HCT116 (cell line): ENCODE measurements around the gene GJD2. TPM values are rescaled to one million over a fixed set of nuclear protein-coding genes. Genes with fewer than 3 reads are reported as not detected.

Source experiments
- ATAC-seq: fragments of 200-7000 bp; cut with Tn5 transposase; 2 replicates; pipeline ENCODE4 v1.9.1; 2020; ENCODE audit warnings: mild to moderate bottlenecking, moderate library complexity
- BruUV-seq: library from RNA; stranded (reverse); fragments of 400-500 nt; replicated peaks from 2 replicates; lab custom pipeline; 2021; lab: Mats Ljungman, UMichigan
- CTCF ChIA-PET: fragments of 300-600 bp; sonication (Branson Sonifier 250); formaldehyde crosslinking; loops from one replicate; lab custom pipeline; 2021; ENCODE audit warnings: antibody characterized with exemption; lab: Charles Lee
- POLR2A ChIA-PET: fragments of 300-600, 350-600 bp; sonication (Branson Sonifier 250); formaldehyde crosslinking; loops from one replicate; lab custom pipeline; 2021; ENCODE audit warnings: antibody characterized with exemption; lab: Charles Lee
- RAD21 ChIA-PET, 2 experiments: fragments of 300-600 bp; sonication (Branson Sonifier 250); formaldehyde crosslinking; loops; one replicate each; lab custom pipeline; 2023; ENCODE audit warnings: low total read pairs in 2 of 2; ENCODE audit not compliant: uncharacterized antibody in 2 of 2, unreplicated experiment in 2 of 2, low non-redundant PET in 1 of 2; lab: Charles Lee
- DNase-seq: peaks from one replicate; pipeline ENCODE4 v3.0.0-alpha.2; 2010; ENCODE audit warnings: low read depth, low spot score
- H2AFZ ChIP-seq: fragments of 200-600 bp; shearing (Covaris generic), sonication (generic); 2 replicates; pipeline ENCODE4 v1.6.1; 2017; ENCODE audit warnings: low read depth, mixed run types, mixed read lengths, antibody characterized with exemption, low read length; ENCODE audit not compliant: poor library complexity, severe bottlenecking
- H3K27ac ChIP-seq: 2 replicates; pipeline ENCODE4 v1.5.1; 2012; ENCODE audit warnings: low read depth, low read length
- H3K27me3 ChIP-seq: fragments of 200-600 bp; sonication (generic); 2 replicates; pipeline ENCODE4 v1.6.1; 2016; ENCODE audit warnings: mixed run types, low read length, mixed read lengths; ENCODE audit not compliant: insufficient read depth
- H3K36me3 ChIP-seq, 2 experiments: fragments of 200-500 bp in 1 of 2; fragments of 200-600 bp in 1 of 2; sonication (Bioruptor generic) in 1 of 2; sonication (generic) in 1 of 2; 2 replicates each; pipeline versions ENCODE4 v1.5.1 to v1.6.1; 2014 to 2016; ENCODE audit warnings: low read length in 2 of 2, inconsistent platforms in 1 of 2, mixed read lengths in 1 of 2, mixed run types in 1 of 2; ENCODE audit not compliant: insufficient read depth in 2 of 2, control insufficient read depth in 1 of 2
- H3K4me1 ChIP-seq, 2 experiments: fragments of 200-600 bp in 1 of 2; sonication (generic) in 1 of 2; 2 replicates each; pipeline versions ENCODE4 v1.5.1 to v1.6.1; 2012 to 2017; ENCODE audit warnings: low read length in 2 of 2, inconsistent platforms in 1 of 2, mild to moderate bottlenecking in 1 of 2, mixed read lengths in 1 of 2, mixed run types in 1 of 2, moderate library complexity in 1 of 2; ENCODE audit not compliant: insufficient read depth in 2 of 2, control insufficient read depth in 1 of 2
- H3K4me2 ChIP-seq: fragments of 200-600 bp; sonication (generic); 2 replicates; pipeline ENCODE4 v1.6.1; 2017; ENCODE audit warnings: mixed run types, low read length, mixed read lengths
- H3K4me3 ChIP-seq, 2 experiments: fragments of 200-600 bp in 1 of 2; sonication (generic) in 1 of 2; replicated peaks in 1 of 2; 2 replicates each; pipeline ENCODE4 v1.5.1; 2011 to 2016; ENCODE audit warnings: low read length in 2 of 2, control low read depth in 1 of 2, low read depth in 1 of 2, mild to moderate bottlenecking in 1 of 2, mixed read lengths in 1 of 2, mixed run types in 1 of 2
- H3K79me2 ChIP-seq: fragments of 200-600 bp; sonication (generic); 2 replicates; pipeline ENCODE4 v1.6.1; 2017; ENCODE audit warnings: mild to moderate bottlenecking, mixed run types, low read length, moderate library complexity, mixed read lengths; ENCODE audit not compliant: insufficient read depth
- H3K9ac ChIP-seq: fragments of 200-600 bp; sonication (generic); 2 replicates; pipeline ENCODE4 v1.6.1; 2016; ENCODE audit warnings: low read length, mixed read lengths
- H3K9me2 ChIP-seq: fragments of 200-600 bp; sonication (generic), shearing (Covaris generic); 2 replicates; pipeline ENCODE4 v1.6.1; 2017; ENCODE audit warnings: mixed run types, mild to moderate bottlenecking, moderate library complexity; ENCODE audit not compliant: insufficient read depth
- H3K9me3 ChIP-seq, 2 experiments: fragments of 200-500 bp in 1 of 2; fragments of 200-600 bp in 1 of 2; sonication (Bioruptor generic) in 1 of 2; sonication (generic) in 1 of 2; 2 replicates each; pipeline ENCODE4 v1.6.1; 2014 to 2017; ENCODE audit warnings: low read length in 2 of 2, mixed read lengths in 2 of 2, inconsistent platforms in 1 of 2, low read depth in 1 of 2, mild to moderate bottlenecking in 1 of 2, mixed run types in 1 of 2, moderate library complexity in 1 of 2; ENCODE audit not compliant: control insufficient read depth in 1 of 2, insufficient read depth in 1 of 2
- H4K20me1 ChIP-seq: fragments of 200-600 bp; sonication (generic), shearing (Covaris generic); 2 replicates; pipeline ENCODE4 v1.6.1; 2017; ENCODE audit warnings: mixed run types, mild to moderate bottlenecking, moderate library complexity; ENCODE audit not compliant: insufficient read depth
- REST ChIP-seq: IDR thresholded peaks from 2 replicates; pipeline ENCODE4 v1.6.1; 2012; ENCODE audit warnings: low read depth
- SP1 ChIP-seq: IDR thresholded peaks from 2 replicates; pipeline ENCODE4 v1.6.1; 2012; ENCODE audit warnings: low read depth
- TCF7L2 ChIP-seq: IDR thresholded peaks from 2 replicates; pipeline ENCODE4 v1.7.0; 2011; ENCODE audit warnings: borderline replicate concordance, inconsistent platforms; ENCODE audit not compliant: insufficient read depth, insufficient read length; ENCODE audit errors: extremely low read depth
- intact Hi-C: fragments of 100-400 bp; cut with micrococcal nuclease; formaldehyde crosslinking; loops from 2 replicates; pipeline ENCODE4 v1.10.0; 2022
- total RNA-seq: library from RNA; stranded (reverse); gene quantifications from one replicate; pipeline ENCODE4 v1.2.1, GENCODE V29; 2021; ENCODE audit not compliant: unreplicated experiment
- TF ChIP-seq, protein P1 (sequence below), 3 experiments: fragments of 200-600 bp in 1 of 3; sonication (generic) in 1 of 3; IDR thresholded peaks in 2 of 3; conservative IDR thresholded peaks in 1 of 3; 2 replicates each; pipeline ENCODE4 v1.5.1; 2012 to 2017; ENCODE audit warnings: low read depth in 2 of 3, low read length in 2 of 3, antibody characterized with exemption in 1 of 3, borderline replicate concordance in 1 of 3, control low read depth in 1 of 3, mild to moderate bottlenecking in 1 of 3, mixed read lengths in 1 of 3, mixed run types in 1 of 3, moderate library complexity in 1 of 3; ENCODE audit not compliant: insufficient read depth in 1 of 3
- TF ChIP-seq, protein P2 (sequence below): IDR thresholded peaks from 2 replicates; pipeline ENCODE4 v1.6.1; 2012

The GJD2 gene
- total RNA-seq, 1 experiment from 2014 or later, result not detected

DNA sequence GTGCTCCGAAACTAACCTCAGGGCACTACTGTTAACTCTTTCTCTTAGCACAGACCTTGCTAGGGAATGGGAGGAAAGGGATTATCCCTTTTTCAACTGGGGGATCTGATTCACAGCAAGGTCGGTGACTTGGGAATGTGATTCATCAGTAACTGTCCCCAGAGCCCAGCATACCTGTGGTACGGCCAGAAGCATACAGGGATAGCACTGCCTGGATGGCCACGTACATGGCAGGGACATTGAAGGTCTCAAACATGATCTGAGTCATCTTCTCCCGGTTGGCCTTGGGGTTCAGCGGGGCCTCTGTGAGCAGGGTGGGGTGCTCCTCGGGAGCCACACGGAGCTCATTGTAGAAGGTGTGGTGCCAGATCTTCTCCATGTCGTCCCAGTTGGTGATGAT, 38.3 kb upstream of the GJD2 start:
- no peak overlapping the region for H2AFZ ChIP-seq
- H3K4me3 ChIP-seq, result no peak overlapping the region
- no peaks in the 10 kb centered on the region for H3K9me3 ChIP-seq
- no peaks in the 10 kb centered on the region for H4K20me1 ChIP-seq
- H3K4me2 ChIP-seq, result no peak overlapping the region
- ATAC-seq, result no peak
- H3K79me2 ChIP-seq, result no peaks in the 10 kb centered on the region
- H3K27ac ChIP-seq, result no peak overlapping the region
- TF ChIP-seq, protein P1, sequence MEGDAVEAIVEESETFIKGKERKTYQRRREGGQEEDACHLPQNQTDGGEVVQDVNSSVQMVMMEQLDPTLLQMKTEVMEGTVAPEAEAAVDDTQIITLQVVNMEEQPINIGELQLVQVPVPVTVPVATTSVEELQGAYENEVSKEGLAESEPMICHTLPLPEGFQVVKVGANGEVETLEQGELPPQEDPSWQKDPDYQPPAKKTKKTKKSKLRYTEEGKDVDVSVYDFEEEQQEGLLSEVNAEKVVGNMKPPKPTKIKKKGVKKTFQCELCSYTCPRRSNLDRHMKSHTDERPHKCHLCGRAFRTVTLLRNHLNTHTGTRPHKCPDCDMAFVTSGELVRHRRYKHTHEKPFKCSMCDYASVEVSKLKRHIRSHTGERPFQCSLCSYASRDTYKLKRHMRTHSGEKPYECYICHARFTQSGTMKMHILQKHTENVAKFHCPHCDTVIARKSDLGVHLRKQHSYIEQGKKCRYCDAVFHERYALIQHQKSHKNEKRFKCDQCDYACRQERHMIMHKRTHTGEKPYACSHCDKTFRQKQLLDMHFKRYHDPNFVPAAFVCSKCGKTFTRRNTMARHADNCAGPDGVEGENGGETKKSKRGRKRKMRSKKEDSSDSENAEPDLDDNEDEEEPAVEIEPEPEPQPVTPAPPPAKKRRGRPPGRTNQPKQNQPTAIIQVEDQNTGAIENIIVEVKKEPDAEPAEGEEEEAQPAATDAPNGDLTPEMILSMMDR (IDR thresholded peaks at IDR 0.05 in 2 of 3, conservative IDR thresholded peaks at IDR 0.05 in 1 of 3; ENCODE audit: borderline replicate concordance in 1 of 3, insufficient read depth in 1 of 3, low read depth in 2 of 3, low read length in 2 of 3), result no peak
- no peak for TF ChIP-seq SP1
- TF ChIP-seq REST, result no peak
- TF ChIP-seq, protein P2, sequence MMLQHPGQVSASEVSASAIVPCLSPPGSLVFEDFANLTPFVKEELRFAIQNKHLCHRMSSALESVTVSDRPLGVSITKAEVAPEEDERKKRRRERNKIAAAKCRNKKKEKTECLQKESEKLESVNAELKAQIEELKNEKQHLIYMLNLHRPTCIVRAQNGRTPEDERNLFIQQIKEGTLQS, result no peak
- no peak for TF ChIP-seq TCF7L2
- TF ChIP-seq, all 23 proteins: peak for 0
- no TSS peak for BruUV-seq
- H3K9ac ChIP-seq, result no peak overlapping the region
- DNase-seq, result no peak
- no peaks in the 10 kb centered on the region for H3K9me2 ChIP-seq
- POLR2A ChIA-PET, result no interaction called here
- RAD21 ChIA-PET, result no interaction called here
- H3K36me3 ChIP-seq, result no peaks in the 10 kb centered on the region
- no peaks in the 10 kb centered on the region for H3K4me1 ChIP-seq
- intact Hi-C loops, result no loop called here
- peaks cover 74% of the 10 kb centered on the region for H3K27me3 ChIP-seq
- CTCF ChIA-PET, result no interaction called here
